Colonic mucosa (tissue), 4 donors: ENCODE data around the gene DOLPP1. TPM values are rescaled to one million over a fixed set of nuclear protein-coding genes. Genes with fewer than 3 reads are reported as not detected.
A peak's percentile ranks its signal among the peaks of the same experiment; 100 is the strongest.
"Not testable (repeated sequence)": the region's sequence is repeated elsewhere in the genome, so short reads cannot be mapped to it uniquely, and the experiment has no call there.

Experiments used
- DNase-seq: peaks from one replicate; pipeline ENCODE4 v3.0.0-alpha.2; 2020
- H3K27ac ChIP-seq: fragments of 200-600 bp; one replicate; pipeline ENCODE4 v1.8.0; 2021
- H3K27me3 ChIP-seq: fragments of 200-600 bp; one replicate; pipeline ENCODE4 v1.8.0; 2021
- H3K36me3 ChIP-seq: fragments of 200-600 bp; one replicate; pipeline ENCODE4 v1.8.0; 2021
- H3K4me1 ChIP-seq: fragments of 200-600 bp; one replicate; pipeline ENCODE4 v1.8.0; 2021; ENCODE audit warnings: mild to moderate bottlenecking
- H3K4me3 ChIP-seq: fragments of 200-600 bp; one replicate; pipeline ENCODE4 v1.8.0; 2021
- H3K9ac ChIP-seq, 2 donors: one replicate each; pipeline ENCODE4 v1.7.0; 2013; ENCODE audit warnings: control low read depth in 2 of 2, low read depth in 2 of 2, low read length in 2 of 2
- H3K9me3 ChIP-seq: fragments of 200-600 bp; one replicate; pipeline ENCODE4 v1.8.0; 2021
- CTCF ChIP-seq: fragments of 200-600 bp; IDR thresholded peaks from one replicate; pipeline ENCODE4 v1.8.0; 2022; ENCODE audit warnings: antibody characterized with exemption, mild to moderate bottlenecking
- intact Hi-C: fragments of 100-400 bp; cut with DNase I; formaldehyde crosslinking; loops from one replicate; pipeline ENCODE4 v1.14.1; 2022
- total RNA-seq, 2 donors: library from RNA; stranded (reverse); fragmentation: NEBNext Ultra II Directional in 1 of 2; extraction: Animal tissue kit (Norgen Biotek cat#: 25700) in 1 of 2; gene quantifications; one replicate each; pipeline ENCODE4 v1.2.1, GENCODE V29; 2021
- donor health status: healthy.
- donor health status: DM: no; HTN: no; CAD: no.
- donor health status: DM: no; HTN: no; CAD: no.

Gene DOLPP1
- total RNA-seq, 2 donors from 2014 or later, result 33.9 to 37.3 TPM

DNA sequence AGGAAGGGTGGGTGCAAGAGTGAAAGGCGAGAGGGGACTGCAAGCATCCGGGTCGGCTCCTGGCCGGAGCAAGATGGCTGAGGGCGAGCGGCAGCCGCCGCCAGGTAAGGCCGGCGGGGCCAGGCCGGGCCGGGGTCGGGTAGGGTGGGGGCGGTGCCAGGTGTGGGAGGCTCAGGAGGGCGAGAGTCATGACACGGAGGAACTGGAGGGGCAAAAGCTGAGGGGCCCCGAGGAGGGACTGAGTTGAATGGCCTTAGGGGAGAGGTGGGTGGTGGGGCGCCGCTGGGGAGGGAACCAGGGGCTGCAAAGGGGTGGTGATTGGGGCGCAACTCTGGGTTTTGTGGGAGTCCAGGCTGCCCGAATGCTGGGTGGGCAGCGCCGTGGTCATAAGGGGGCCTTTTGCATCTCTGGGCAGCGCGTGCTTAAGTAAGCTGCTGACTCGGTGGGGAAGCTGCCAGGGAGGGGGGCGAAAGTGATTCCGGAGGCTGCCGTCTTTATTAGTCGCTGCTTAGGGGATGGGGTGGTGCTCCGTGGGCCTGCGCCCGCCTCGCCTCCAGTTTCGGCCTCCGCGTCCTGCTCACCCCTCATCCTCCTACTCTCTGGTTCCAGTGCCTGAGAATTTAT lies 30.7 kb downstream of the DOLPP1 start:
- Histone ChIP-seq H3K4me1 (peaks cover 14% of the 10 kb centered on the region), H3K27ac (peak overlapping the region; percentile 96), H3K9me3 (no peaks in the 10 kb centered on the region), H3K4me3 (peak overlapping the region; percentile 80), H3K27me3 (no peaks in the 10 kb centered on the region), H3K9ac (peak overlapping the region; percentile 80 to 92), H3K36me3 (no peaks in the 10 kb centered on the region)
- peak; percentile 54 for DNase-seq
- intact Hi-C loops, result no loop called here
- no peak for TF ChIP-seq CTCF

GRCh38 chr9:129112526-129112925 lies 31.6 kb downstream of the DOLPP1 start:
- intact Hi-C loops, H3K9me3 ChIP-seq, H3K27ac ChIP-seq, DNase-seq, H3K36me3 ChIP-seq, H3K27me3 ChIP-seq, H3K9ac ChIP-seq: not testable (repeated sequence)
- Histone ChIP-seq H3K4me1 (peaks cover 14% of the 10 kb centered on the region), H3K4me3 (peak overlapping the region; percentile 80)

DNA sequence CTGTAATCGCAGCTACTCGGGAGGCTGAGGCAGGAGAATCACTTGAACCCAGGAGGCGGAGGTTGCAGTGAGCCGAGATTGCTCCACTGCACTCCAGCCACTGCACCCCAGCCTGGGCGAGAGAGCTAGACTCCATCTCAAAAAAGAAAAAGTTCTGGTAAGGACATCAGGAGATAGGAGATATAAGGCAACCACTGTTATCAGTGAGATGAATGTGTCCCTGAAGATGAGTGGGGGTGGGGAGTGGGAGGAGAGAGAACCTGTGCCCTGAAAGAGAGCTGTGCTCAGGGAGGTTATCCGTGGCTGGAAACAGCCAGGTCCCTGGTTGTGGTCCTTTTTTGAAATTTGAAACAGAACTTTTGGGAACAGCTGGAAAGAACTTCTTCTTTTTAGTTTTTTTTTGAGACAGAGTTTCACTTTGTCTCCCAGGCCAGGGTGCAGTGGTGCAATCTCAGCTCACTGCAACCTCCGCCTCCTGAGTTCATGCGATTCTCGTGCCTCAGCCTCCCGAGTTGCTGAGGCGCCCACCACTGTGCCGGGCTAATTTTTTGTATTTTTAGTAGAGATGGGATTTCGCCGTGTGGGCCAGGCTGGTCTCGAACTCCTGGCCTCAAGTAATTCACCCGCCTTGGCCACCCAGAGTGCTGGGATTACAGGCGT lies 32.9 kb downstream of the DOLPP1 start:
- Histone ChIP-seq H3K27ac (no peak overlapping the region), H3K9me3 (no peaks in the 10 kb centered on the region), H3K4me1 (peaks cover 11% of the 10 kb centered on the region), H3K4me3 (no peak overlapping the region), H3K9ac (no peak overlapping the region), H3K27me3 (no peaks in the 10 kb centered on the region), H3K36me3 (no peaks in the 10 kb centered on the region)
- DNase-seq, result no peak
- no peak for TF ChIP-seq CTCF
- intact Hi-C loops, result no loop called here

DNA sequence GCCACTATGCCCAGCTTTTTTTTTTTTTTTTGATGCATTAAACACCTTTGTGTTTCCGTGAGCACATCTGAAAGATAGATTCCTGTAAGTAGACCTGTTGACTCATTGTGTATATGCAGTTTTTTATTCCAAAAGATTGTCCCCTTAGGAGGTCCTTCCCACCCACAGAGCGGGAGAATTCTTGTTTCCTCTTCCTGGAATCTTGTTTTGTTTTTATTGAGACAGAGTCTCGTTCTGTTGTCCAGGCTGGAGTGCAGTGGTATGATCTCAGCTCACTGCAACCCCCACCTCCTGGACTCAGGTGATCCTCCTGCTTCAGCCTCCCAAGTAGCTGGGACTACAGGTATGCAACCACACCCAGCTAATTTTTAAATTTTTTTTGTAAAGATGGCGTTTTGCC lies 37.9 kb downstream of the DOLPP1 start:
- H3K4me3 ChIP-seq, result no peak overlapping the region
- intact Hi-C loops, result no loop called here
- DNase-seq, result no peak
- TF ChIP-seq CTCF, result no peak
- H3K4me1 ChIP-seq, result no peaks in the 10 kb centered on the region
- H3K27ac ChIP-seq, result no peak overlapping the region
- H3K36me3 ChIP-seq, result peaks cover 8% of the 10 kb centered on the region
- H3K9ac ChIP-seq, result no peak overlapping the region
- no peaks in the 10 kb centered on the region for H3K9me3 ChIP-seq
- H3K27me3 ChIP-seq, result no peaks in the 10 kb centered on the region

- Histone ChIP-seq H3K27me3 (no peaks in the 10 kb centered on the region), H3K4me1 (no peaks in the 10 kb centered on the region), H3K9ac (no peak overlapping the region), H3K4me3 (no peak overlapping the region), H3K9me3 (no peaks in the 10 kb centered on the region), H3K27ac (no peak overlapping the region), H3K36me3 (peaks cover 8% of the 10 kb centered on the region)
- intact Hi-C loops, result no loop called here
- TF ChIP-seq CTCF, result no peak
- DNase-seq, result no peak
Observed at GRCh38 chr9:129121483-129121882, 40.6 kb downstream of the DOLPP1 start.

- H3K27me3 ChIP-seq, result no peaks in the 10 kb centered on the region
- DNase-seq, result no peak
- no peak overlapping the region for H3K9ac ChIP-seq
- intact Hi-C loops, result no loop called here
- H3K4me1 ChIP-seq, result no peaks in the 10 kb centered on the region
- peaks cover 8% of the 10 kb centered on the region for H3K36me3 ChIP-seq
- no peak for TF ChIP-seq CTCF
- no peak overlapping the region for H3K27ac ChIP-seq
- H3K4me3 ChIP-seq, result no peak overlapping the region
- H3K9me3 ChIP-seq, result no peaks in the 10 kb centered on the region
Observed at GRCh38 chr9:129122133-129122532, 41.2 kb downstream of the DOLPP1 start.

DNA sequence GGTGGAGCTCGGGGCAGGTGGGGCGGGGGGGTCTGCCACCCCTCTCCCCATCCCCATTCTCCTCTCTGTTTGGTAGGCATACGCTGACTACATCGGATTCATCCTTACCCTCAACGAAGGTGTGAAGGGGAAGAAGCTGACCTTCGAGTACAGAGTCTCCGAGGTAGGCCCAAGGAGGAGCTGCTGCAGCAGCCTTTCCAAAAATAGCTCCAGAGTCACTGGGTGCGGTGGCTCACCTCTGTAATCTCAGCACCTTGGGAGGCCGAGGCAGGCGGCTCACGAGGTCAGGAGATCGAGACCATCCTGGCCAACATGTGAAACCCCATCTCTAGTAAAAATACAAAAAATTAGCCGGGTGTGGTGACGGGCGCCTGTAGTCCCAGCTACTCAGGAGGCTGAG lies 42.1 kb downstream of the DOLPP1 start:
- intact Hi-C loops, DNase-seq, H3K4me3 ChIP-seq, H3K27me3 ChIP-seq, H3K4me1 ChIP-seq, H3K27ac ChIP-seq, H3K36me3 ChIP-seq, H3K9me3 ChIP-seq, H3K9ac ChIP-seq: not testable (repeated sequence)
